Measurements from ENCODE around the gene TC2N.
"Not testable (repeated sequence)": the region's sequence is repeated elsewhere in the genome, so short reads cannot be mapped to it uniquely, and the experiment has no call there.

GRCh38 chr14:91845056-91845455 lies 22.3 kb downstream of the TC2N start:
- not testable (repeated sequence) for TF ChIP-seq FOXM1 (IDR thresholded peaks at IDR 0.05; ENCODE audit: borderline replicate concordance); SP1 (IDR thresholded peaks at IDR 0.05); FOXK2 (IDR thresholded peaks at IDR 0.05); FOXA1 (IDR thresholded peaks at IDR 0.05)
